Panc1 (cell line): ENCODE results near the gene GOLGA6A. TPM values are rescaled to one million over a fixed set of nuclear protein-coding genes. Genes with fewer than 3 reads are reported as not detected.

Source experiments
- ATAC-seq: fragments of 200-7000 bp; cut with Tn5 transposase; 2 replicates; pipeline ENCODE4 v1.9.1; 2020; ENCODE audit warnings: mild to moderate bottlenecking, moderate library complexity
- BruUV-seq: library from RNA; stranded (reverse); fragments of 400-500 nt; replicated peaks from 2 replicates; lab custom pipeline; 2021; lab: Mats Ljungman, UMichigan
- CTCF ChIA-PET: fragments of 300-600 bp; sonication (Branson Sonifier 250); formaldehyde crosslinking; loops from one replicate; lab custom pipeline; 2022; ENCODE audit warnings: antibody characterized with exemption; lab: Charles Lee
- POLR2A ChIA-PET: fragments of 300-600 bp; sonication (Branson Sonifier 250); formaldehyde crosslinking; loops from one replicate; lab custom pipeline; 2022; ENCODE audit warnings: antibody characterized with exemption; lab: Charles Lee
- DNase-seq: peaks from one replicate; pipeline ENCODE4 v3.0.0-alpha.2; 2010; ENCODE audit warnings: low read depth, low spot score
- H3K27ac ChIP-seq: 2 replicates; pipeline ENCODE4 v1.5.1; 2011; ENCODE audit warnings: mild to moderate bottlenecking, low read length, inconsistent platforms
- H3K27me3 ChIP-seq: fragments of 200-500 bp; sonication (Bioruptor generic); 2 replicates; pipeline ENCODE4 v1.6.0; 2014; ENCODE audit warnings: low read length, inconsistent platforms; ENCODE audit not compliant: control insufficient read depth, insufficient read depth
- H3K36me3 ChIP-seq: fragments of 200-500 bp; sonication (Bioruptor generic); 2 replicates; pipeline ENCODE4 v1.5.1; 2014; ENCODE audit warnings: inconsistent platforms, mild to moderate bottlenecking, low read length, moderate library complexity; ENCODE audit not compliant: control insufficient read depth, insufficient read depth
- H3K4me1 ChIP-seq: 2 replicates; pipeline ENCODE4 v1.5.1; 2011; ENCODE audit warnings: inconsistent platforms, mild to moderate bottlenecking, low read length, moderate library complexity; ENCODE audit not compliant: control insufficient read depth, insufficient read depth
- H3K4me3 ChIP-seq, 2 experiments: 2 replicates each; pipeline ENCODE4 v1.5.1; 2011 to 2012; ENCODE audit warnings: low read depth in 2 of 2, low read length in 2 of 2, mild to moderate bottlenecking in 2 of 2, inconsistent platforms in 1 of 2, moderate library complexity in 1 of 2
- H3K9me3 ChIP-seq: fragments of 200-500 bp; sonication (Bioruptor generic); 2 replicates; pipeline ENCODE4 v1.5.1; 2014; ENCODE audit warnings: low read depth, mild to moderate bottlenecking, inconsistent platforms, low read length, moderate library complexity; ENCODE audit not compliant: control insufficient read depth, insufficient read depth
- CTCF ChIP-seq: fragments of 450-650 bp; IDR thresholded peaks from 2 replicates; pipeline ENCODE4 v1.5.1; 2017; ENCODE audit warnings: mild to moderate bottlenecking
- POLR2AphosphoS5 ChIP-seq: IDR thresholded peaks from 2 replicates; pipeline ENCODE4 v1.6.1; 2012; ENCODE audit warnings: mild to moderate bottlenecking, low read depth, low read length, moderate library complexity
- REST ChIP-seq, 2 experiments: IDR thresholded peaks; 2 replicates each; pipeline ENCODE4 v1.6.1; 2011 to 2012; ENCODE audit warnings: low read depth in 2 of 2, control low read depth in 1 of 2, low read length in 1 of 2, mild to moderate bottlenecking in 1 of 2, moderate library complexity in 1 of 2; ENCODE audit not compliant: insufficient read depth in 1 of 2
- SIN3A ChIP-seq: IDR thresholded peaks from 2 replicates; pipeline ENCODE4 v1.6.1; 2012; ENCODE audit warnings: low read depth, mild to moderate bottlenecking, low read length, moderate library complexity, borderline replicate concordance; ENCODE audit not compliant: insufficient read depth
- TCF7L2 ChIP-seq: IDR thresholded peaks from 2 replicates; pipeline ENCODE4 v1.6.1; 2011; ENCODE audit warnings: mild to moderate bottlenecking, low read depth, low read length, inconsistent platforms
- in situ Hi-C: cut with HindIII; loops from 2 replicates; pipeline ENCODE4 v1.10.0; 2016; ENCODE audit warnings: low sequenced_read_pairs, low pct_unique_long_range_greater_than_20kb
- intact Hi-C: fragments of 100-400 bp; cut with micrococcal nuclease; formaldehyde crosslinking; loops from one replicate; pipeline ENCODE4 v1.10.0; 2022; ENCODE audit not compliant: unreplicated experiment
- total RNA-seq: library from RNA; stranded (reverse); gene quantifications from one replicate; pipeline ENCODE4 v1.2.1, GENCODE V29; 2021; ENCODE audit not compliant: unreplicated experiment

GOLGA6A gene
- total RNA-seq, 1 experiment from 2014 or later: 0.05 TPM

GRCh38 chr15:74037171-74038117 is 44.9 kb downstream of the GOLGA6A start:
- H3K36me3 ChIP-seq: no peaks in the 10 kb centered on the region; the same call in 1 of the 2 replicates
- H3K27me3 ChIP-seq: no peaks in the 10 kb centered on the region
- in situ Hi-C loops (no loop called here), intact Hi-C loops (loop anchor here (1.0 kb wide), 1 partner anchor 64 kb away; no protein-coding TSS in a partner anchor)
- no TSS peak for BruUV-seq
- no peak for ATAC-seq
- no peak overlapping the region for H3K27ac ChIP-seq
- DNase-seq: no peak
- POLR2A ChIA-PET: no interaction called here
- no peak overlapping the region for H3K4me3 ChIP-seq
- CTCF ChIA-PET: interaction anchor here (0.7 to 4.2 kb wide), 8 partner anchors 9 to 270 kb away, joined by 3 to 51 read pairs (median 4); no protein-coding TSS in a partner anchor
- no peak for TF ChIP-seq SIN3A
- no peak for TF ChIP-seq TCF7L2
- TF ChIP-seq REST (IDR thresholded peaks at IDR 0.05; ENCODE audit: insufficient read depth in 1 of 2, low read depth in 2 of 2, low read length in 1 of 2): no peak
- no peak; the same call in 1 of the 2 replicates for TF ChIP-seq CTCF
- TF ChIP-seq POLR2AphosphoS5: no peak
- H3K4me1 ChIP-seq: no peaks in the 10 kb centered on the region
- no peaks in the 10 kb centered on the region for H3K9me3 ChIP-seq

GRCh38 chr15:74036271-74037170 is 45.8 kb downstream of the GOLGA6A start:
- Histone ChIP-seq H3K27me3 (no peaks in the 10 kb centered on the region), H3K4me1 (no peaks in the 10 kb centered on the region), H3K4me3 (no peak overlapping the region), H3K27ac (no peak overlapping the region), H3K9me3 (no peaks in the 10 kb centered on the region), H3K36me3 (no peaks in the 10 kb centered on the region; the same call in 1 of the 2 replicates)
- DNase-seq: no peak
- peak; percentile 79 for ATAC-seq
- in situ Hi-C loops (no loop called here), intact Hi-C loops (loop anchor here (1.0 kb wide), 1 partner anchor 63 kb away; no protein-coding TSS in a partner anchor)
- TF ChIP-seq CTCF (peak; percentile 81; the same call in 1 of the 2 replicates), POLR2AphosphoS5 (no peak)
- POLR2A ChIA-PET: no interaction called here
- CTCF ChIA-PET: interaction anchor here (0.5 to 4.2 kb wide), 6 partner anchors 8 to 390 kb away, joined by 3 to 51 read pairs (median 4); no protein-coding TSS in a partner anchor
- BruUV-seq: no TSS peak
